ENCODE results near the gene GAK. TPM values are rescaled to one million over a fixed set of nuclear protein-coding genes. Genes with fewer than 3 reads are reported as not detected.

The GAK gene
- polyA plus RNA-seq, 3 donors = 52.5 to 87.8 (median 68.3) TPM

GRCh38 chr4:887034-887763 is 44.9 kb downstream of the GAK start:
- DNase-seq (ENCODE audit: extremely low read depth in 1 of 11, low read depth in 9 of 11, low spot score in 4 of 11) = no peak

- DNase-seq (ENCODE audit: extremely low read depth in 1 of 11, low read depth in 9 of 11, low spot score in 4 of 11) = no peak
Measured at GRCh38 chr4:886244-886643, 45.9 kb downstream of the GAK start.

GRCh38 chr4:885353-885752 is 46.8 kb downstream of the GAK start:
- no peak for DNase-seq (ENCODE audit: extremely low read depth in 1 of 11, low read depth in 9 of 11, low spot score in 4 of 11)

GRCh38 chr4:884896-885295 is 47.2 kb downstream of the GAK start:
- no peak for DNase-seq (ENCODE audit: extremely low read depth in 1 of 11, low read depth in 9 of 11, low spot score in 4 of 11)

GRCh38 chr4:884259-884658 is 47.9 kb downstream of the GAK start:
- no peak for DNase-seq (ENCODE audit: extremely low read depth in 1 of 11, low read depth in 9 of 11, low spot score in 4 of 11)

- no peak for DNase-seq (ENCODE audit: extremely low read depth in 1 of 11, low read depth in 9 of 11, low spot score in 4 of 11)
Measured at GRCh38 chr4:883377-884095, 48.6 kb downstream of the GAK start.

GRCh38 chr4:882646-883045 is 49.5 kb downstream of the GAK start:
- no peak for DNase-seq (ENCODE audit: extremely low read depth in 1 of 11, low read depth in 9 of 11, low spot score in 4 of 11)

GRCh38 chr4:881709-882108 is 50.4 kb downstream of the GAK start:
- no peak for DNase-seq (ENCODE audit: extremely low read depth in 1 of 11, low read depth in 9 of 11, low spot score in 4 of 11)

GRCh38 chr4:880684-881405 is 51.3 kb downstream of the GAK start:
- no peak for DNase-seq (ENCODE audit: extremely low read depth in 1 of 11, low read depth in 9 of 11, low spot score in 4 of 11)

GRCh38 chr4:879729-880077 is 52.4 kb downstream of the GAK start:
- no peak for DNase-seq (ENCODE audit: extremely low read depth in 1 of 11, low read depth in 9 of 11, low spot score in 4 of 11)

GRCh38 chr4:878796-879728 is 53.1 kb downstream of the GAK start:
- no peak for DNase-seq (ENCODE audit: extremely low read depth in 1 of 11, low read depth in 9 of 11, low spot score in 4 of 11)

GRCh38 chr4:877502-877901 is 54.6 kb downstream of the GAK start:
- DNase-seq (ENCODE audit: extremely low read depth in 1 of 11, low read depth in 9 of 11, low spot score in 4 of 11) = no peak

GRCh38 chr4:876780-877179 is 55.3 kb downstream of the GAK start:
- no peak for DNase-seq (ENCODE audit: extremely low read depth in 1 of 11, low read depth in 9 of 11, low spot score in 4 of 11)

GRCh38 chr4:875818-876423 is 56.2 kb downstream of the GAK start:
- DNase-seq (ENCODE audit: extremely low read depth in 1 of 11, low read depth in 9 of 11, low spot score in 4 of 11) = no peak

- DNase-seq (ENCODE audit: extremely low read depth in 1 of 11, low read depth in 9 of 11, low spot score in 4 of 11) = no peak
Measured at GRCh38 chr4:874971-875817, 56.9 kb downstream of the GAK start.

GRCh38 chr4:874056-874455 is 58.1 kb downstream of the GAK start:
- no peak for DNase-seq (ENCODE audit: extremely low read depth in 1 of 11, low read depth in 9 of 11, low spot score in 4 of 11)

GRCh38 chr4:872241-872981 is 59.7 kb downstream of the GAK start:
- DNase-seq (ENCODE audit: extremely low read depth in 1 of 11, low read depth in 9 of 11, low spot score in 4 of 11) = no peak

All from renal cortex interstitium (tissue), 11 donors.